ENCODE data around the gene TMEM52. TPM values are rescaled to one million over a fixed set of nuclear protein-coding genes. Genes with fewer than 3 reads are reported as not detected.

Gene TMEM52
- total and polyA plus RNA-seq, 2 of the 8 experiments (the other 6 are each of a cell fraction or from before 2014, with no cell fraction given) = 14.6 to 30.2 TPM

GRCh38 chr1:1899967-1900327, 19.1 kb downstream of the TMEM52 start (continued):
- TF ChIP-seq SIN3A (conservative IDR thresholded peaks at IDR 0.05 in 1 of 2, IDR thresholded peaks at IDR 0.05 in 1 of 2; ENCODE audit: low read depth in 1 of 2, low read length in 2 of 2) (no peak), CREB1 (IDR thresholded peaks at IDR 0.05) (no peak), ASH2L (IDR thresholded peaks at IDR 0.05; ENCODE audit: low read length) (no peak)

Measured in H1 (cell line).